ENCODE data around the gene LIMA1.
"Not testable (repeated sequence)": the region's sequence is repeated elsewhere in the genome, so short reads cannot be mapped to it uniquely, and the experiment has no call there.

The LIMA1 gene

GRCh38 chr12:50164963-50165362 lies 118.4 kb downstream of the LIMA1 start:
- no peak for TF ChIP-seq CTCF (IDR thresholded peaks at IDR 0.05; ENCODE audit: low read depth, low read length)

GRCh38 chr12:50162230-50162629 lies 121.1 kb downstream of the LIMA1 start:
- no peak for DNase-seq (ENCODE audit: extremely low read depth, low read depth)
- TF ChIP-seq CTCF (IDR thresholded peaks at IDR 0.05; ENCODE audit: low read depth, low read length) = no peak

More at GRCh38 chr12:50164963-50165362, 118.4 kb downstream of the LIMA1 start:
- DNase-seq (ENCODE audit: extremely low read depth, low read depth) = no peak

GRCh38 chr12:50160643-50161042 lies 122.7 kb downstream of the LIMA1 start:
- TF ChIP-seq CTCF (IDR thresholded peaks at IDR 0.05; ENCODE audit: low read depth, low read length) = no peak
- no peak for DNase-seq (ENCODE audit: extremely low read depth, low read depth)

GRCh38 chr12:50157259-50157658 lies 126.1 kb downstream of the LIMA1 start:
- DNase-seq (ENCODE audit: extremely low read depth, low read depth) = no peak

GRCh38 chr12:50156641-50157040 lies 126.7 kb downstream of the LIMA1 start:
- TF ChIP-seq CTCF (IDR thresholded peaks at IDR 0.05; ENCODE audit: low read depth, low read length) = no peak
- no peak for DNase-seq (ENCODE audit: extremely low read depth, low read depth)

More at GRCh38 chr12:50157259-50157658, 126.1 kb downstream of the LIMA1 start:
- TF ChIP-seq CTCF (IDR thresholded peaks at IDR 0.05; ENCODE audit: low read depth, low read length) = no peak

- DNase-seq (ENCODE audit: extremely low read depth, low read depth) = not testable (repeated sequence)
Observed at GRCh38 chr12:50154947-50155346, 128.4 kb downstream of the LIMA1 start.

GRCh38 chr12:50151047-50151687 lies 132.2 kb downstream of the LIMA1 start:
- no peak for TF ChIP-seq CTCF (IDR thresholded peaks at IDR 0.05; ENCODE audit: low read depth, low read length)
- no peak for DNase-seq (ENCODE audit: extremely low read depth, low read depth)

GRCh38 chr12:50149311-50149710 lies 134.0 kb downstream of the LIMA1 start:
- TF ChIP-seq CTCF (IDR thresholded peaks at IDR 0.05; ENCODE audit: low read depth, low read length) = no peak
- no peak for DNase-seq (ENCODE audit: extremely low read depth, low read depth)

- DNase-seq (ENCODE audit: extremely low read depth, low read depth) = not testable (repeated sequence)
Observed at GRCh38 chr12:50148011-50148410, 135.3 kb downstream of the LIMA1 start.
